HG02678 (cell line): ENCODE results near the gene SPSB3.

Experiments used
- ATAC-seq: cut with Tn5 transposase; IDR thresholded peaks from one replicate; pipeline ENCODE4 v1.9.1; 2021; ENCODE audit warnings: mild to moderate bottlenecking, moderate library complexity; ENCODE audit not compliant: unreplicated experiment

SPSB3 gene

DNA sequence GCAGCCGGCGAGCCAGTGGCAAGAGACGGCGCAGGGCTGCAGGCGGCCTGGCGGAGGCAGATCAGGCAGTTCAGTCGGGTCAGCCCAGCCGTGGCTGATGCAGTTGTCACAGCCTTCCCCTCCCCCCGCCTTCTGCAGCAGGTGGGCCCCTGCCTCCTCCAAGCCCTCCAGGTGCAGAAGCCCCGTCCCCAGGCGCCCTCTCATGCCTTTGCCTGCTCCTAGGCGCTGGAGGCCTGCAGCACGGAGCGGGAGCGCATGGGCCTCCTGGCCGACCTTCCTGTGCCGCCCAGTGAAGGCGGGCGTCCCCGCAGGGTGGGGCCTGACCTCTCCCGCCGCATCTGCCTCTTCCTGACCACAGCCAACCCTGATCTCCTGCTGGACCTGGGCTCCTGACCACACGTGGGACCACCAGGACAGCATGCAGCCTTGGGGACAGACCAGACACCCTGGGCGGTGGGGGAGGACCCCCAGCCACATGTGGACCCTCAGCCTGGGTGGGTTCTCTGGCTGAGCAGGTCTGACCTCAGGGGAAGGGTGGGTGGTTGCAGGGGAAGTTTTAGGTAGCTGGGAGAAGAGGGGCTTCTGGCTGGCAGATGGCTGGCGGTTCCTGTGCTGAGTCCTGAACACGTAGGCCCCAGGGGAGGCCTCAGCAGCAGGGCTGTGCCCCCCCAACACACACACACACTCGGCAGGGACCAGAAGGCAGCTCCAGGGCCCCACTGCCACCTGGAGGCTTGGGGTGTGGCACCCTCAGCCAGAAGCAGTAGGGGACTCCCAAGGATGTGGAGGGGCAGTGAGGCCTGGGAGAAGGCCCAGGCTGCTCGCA, 6.3 kb downstream of the SPSB3 start:
- no peak for ATAC-seq

DNA sequence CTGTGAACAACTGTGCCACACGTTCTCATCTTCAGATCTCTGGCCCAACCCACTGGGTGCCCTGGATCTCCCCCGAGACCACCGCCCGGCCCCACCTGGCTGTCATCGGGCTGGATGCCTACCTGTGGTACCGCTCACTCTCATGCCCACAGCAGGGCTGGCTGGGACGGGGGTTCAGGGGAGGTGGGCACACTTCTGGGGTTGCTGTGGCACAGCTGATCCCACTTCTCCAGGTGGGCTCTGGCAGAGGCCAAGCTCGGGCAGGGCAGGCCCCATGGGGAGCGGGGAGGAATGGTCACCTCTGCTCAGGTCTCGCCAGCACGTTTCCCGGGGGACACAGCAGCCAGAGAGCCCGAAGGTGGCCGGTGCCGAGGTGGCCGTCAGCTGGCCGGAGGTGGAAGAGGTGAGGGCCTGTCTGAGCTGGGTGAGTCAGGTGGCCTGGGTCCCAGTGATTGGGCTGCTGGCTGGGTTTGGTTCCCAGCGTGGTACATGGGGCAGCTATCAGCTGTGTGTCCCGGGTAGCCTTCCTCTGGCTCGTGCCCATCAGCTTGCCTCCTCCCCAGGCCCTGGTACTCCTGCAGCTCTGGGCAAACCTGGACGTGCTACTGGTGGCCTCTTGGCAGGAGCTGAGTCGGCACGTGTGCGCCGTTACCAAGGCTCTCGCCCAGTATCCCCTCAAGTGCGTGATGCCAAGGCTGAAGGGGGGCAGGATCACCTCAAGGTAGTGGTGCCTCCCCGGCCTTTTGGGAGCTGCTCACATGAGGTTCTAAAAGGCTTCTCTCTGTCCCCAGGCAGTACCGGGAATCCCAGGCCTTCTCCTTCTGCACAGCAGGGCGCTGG, 7.1 kb downstream of the SPSB3 start:
- ATAC-seq: no peak

DNA sequence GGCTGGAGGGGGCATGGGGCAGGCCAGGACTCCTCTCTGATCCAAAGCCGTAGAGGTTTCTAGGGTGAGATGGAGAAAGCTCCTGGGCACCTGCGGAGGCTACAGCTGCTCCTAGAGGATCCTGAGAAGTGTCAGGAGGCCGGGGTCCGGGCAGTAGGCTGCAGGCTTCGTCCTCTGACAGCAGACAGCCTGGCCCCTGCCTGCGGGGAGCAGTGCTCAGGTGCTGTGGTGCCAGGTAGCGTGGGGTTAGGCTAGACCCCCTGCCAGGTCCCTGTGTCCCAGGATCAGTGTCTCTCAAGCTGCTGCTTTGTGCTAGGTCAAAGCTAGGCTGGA, 8.0 kb downstream of the SPSB3 start:
- no peak for ATAC-seq

DNA sequence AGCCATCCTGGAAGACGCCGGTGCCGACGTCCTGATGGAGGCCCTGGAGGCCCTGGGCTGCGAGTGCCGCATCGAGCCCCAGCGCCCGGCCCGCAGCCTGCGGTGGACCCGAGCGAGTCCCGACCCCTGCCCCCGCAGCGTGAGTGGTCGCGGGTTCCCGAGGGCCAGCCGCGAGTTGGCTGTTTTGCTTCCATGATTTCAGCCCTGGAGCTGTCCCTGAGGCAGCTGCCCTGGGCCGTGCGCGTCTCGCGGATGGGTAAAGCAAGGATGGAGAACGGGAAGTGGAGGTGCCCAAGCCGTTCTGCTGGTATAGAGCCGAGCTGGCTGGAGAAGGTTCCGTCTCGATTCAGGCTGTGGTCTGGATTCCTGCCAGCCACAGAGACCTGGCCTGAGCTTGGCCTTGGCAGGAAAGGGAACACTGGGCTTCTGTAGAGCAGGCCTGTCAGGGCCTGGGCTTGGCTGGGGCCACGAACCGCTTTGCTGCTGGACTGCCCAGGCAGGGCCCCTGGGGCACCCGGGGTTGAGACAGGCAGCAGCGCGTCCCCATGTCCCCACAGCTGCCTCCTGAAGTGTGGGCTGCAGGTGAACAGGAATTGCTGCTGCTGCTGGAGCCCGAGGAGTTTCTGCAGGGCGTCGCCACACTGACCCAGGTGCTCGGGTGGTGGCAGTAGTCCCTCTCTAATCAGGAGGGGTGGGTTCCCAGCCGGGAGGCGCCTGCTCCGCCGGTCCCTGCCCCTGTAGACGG, 8.5 kb downstream of the SPSB3 start:
- ATAC-seq: no peak

DNA sequence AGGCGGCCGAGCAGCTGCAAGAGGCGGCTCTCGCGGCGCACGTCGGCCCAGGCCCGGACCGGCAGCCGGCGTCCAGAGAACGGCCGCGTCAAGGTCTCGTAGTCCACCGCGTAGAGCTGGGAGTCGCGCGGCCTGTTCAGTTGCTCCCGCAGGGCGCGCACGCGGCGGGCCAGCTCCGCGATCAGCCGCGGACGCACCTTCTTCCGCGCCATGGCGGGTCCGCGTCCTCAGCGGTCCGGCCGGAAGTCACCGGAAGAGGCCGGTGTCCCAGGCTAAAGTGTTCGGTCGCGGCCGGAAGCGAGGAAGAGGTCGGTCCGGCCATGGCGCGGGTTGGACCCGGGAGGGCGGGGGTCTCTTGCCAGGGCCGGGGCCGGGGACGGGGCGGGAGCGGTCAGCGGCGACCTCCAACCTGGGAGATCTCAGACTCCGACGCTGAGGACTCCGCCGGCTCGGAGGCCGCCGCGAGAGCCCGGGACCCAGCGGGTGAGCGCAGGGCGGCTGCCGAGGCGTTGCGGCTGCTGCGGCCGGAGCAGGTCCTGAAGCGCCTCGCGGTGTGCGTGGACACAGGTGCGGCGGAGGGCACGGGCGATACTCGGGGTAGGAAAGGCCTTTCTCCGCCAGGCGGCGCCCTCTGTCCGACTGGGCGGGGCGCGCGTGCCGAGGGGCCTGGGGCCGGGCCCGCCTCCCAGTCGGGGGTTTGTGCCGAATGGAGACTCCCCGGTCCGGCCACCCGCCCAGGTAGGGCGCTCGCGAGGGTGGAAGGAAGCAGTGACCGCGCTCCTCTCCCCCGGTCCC, 9.3 kb downstream of the SPSB3 start, which contains the start of gene MRPS34:
TSS of gene MRPS34 (minus strand) at position 227 of the 795 bp plus-strand sequence. CDS start at position 212, 15 bp downstream.
- peak; percentile 56 for ATAC-seq

DNA sequence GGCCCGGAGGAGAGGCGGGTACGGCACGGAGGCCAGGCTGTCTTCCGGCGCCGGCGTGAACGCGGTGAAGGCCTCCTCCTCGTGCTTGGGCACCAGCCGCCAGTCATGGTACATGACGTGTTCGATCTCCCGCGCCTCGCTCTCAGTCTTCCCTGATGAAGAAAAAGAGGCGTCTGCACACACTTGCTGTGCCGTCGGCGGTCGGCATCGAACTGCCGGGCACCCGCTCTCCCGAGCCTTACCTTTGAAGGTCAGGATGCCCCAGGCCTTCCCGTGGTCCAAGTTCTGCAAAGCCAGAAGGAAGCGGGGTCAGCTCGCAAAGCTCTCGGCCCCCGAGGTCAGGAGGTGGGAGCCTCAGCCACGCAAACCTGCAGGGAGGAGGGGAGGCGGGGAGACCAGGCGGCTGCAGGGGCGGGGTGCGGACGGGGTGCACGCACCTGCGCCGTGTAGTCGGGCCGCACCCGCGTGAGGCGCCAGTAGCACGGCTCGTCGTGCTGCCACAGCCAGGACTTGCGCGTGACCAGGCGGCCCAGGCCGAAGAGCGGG, 9.9 kb downstream of the SPSB3 start, which contains the start of gene EME2:
TSS of gene EME2 (plus strand) at position 449 of the 546 bp plus-strand sequence. CDS start 418 bp downstream, outside the sequence.
- peak; percentile 14 for ATAC-seq

DNA sequence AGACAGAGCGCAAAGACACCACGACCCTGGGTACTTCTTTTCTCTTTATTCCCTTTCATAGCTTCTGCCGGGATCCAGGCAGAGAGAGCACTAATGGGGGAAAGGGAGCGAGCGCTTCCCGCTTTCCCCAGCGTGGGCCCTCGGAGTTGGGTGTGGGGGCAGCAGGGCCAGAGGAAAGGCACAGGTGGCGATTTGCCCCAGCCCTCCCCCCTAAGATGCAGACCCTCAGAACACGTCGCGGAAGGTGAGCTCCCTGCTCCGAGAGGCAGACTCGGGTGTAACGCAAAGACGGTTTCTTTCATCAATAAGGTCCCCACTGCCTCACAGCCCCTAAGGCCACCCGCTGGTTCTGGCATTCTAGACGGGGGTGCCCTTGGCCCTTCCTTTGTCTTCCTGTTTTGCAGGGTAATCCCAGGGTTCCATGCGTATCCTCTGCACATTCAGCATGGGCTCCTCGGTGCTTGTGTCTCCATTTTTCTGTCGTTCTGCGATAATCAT, 10.5 kb downstream of the SPSB3 start:
- ATAC-seq: no peak

DNA sequence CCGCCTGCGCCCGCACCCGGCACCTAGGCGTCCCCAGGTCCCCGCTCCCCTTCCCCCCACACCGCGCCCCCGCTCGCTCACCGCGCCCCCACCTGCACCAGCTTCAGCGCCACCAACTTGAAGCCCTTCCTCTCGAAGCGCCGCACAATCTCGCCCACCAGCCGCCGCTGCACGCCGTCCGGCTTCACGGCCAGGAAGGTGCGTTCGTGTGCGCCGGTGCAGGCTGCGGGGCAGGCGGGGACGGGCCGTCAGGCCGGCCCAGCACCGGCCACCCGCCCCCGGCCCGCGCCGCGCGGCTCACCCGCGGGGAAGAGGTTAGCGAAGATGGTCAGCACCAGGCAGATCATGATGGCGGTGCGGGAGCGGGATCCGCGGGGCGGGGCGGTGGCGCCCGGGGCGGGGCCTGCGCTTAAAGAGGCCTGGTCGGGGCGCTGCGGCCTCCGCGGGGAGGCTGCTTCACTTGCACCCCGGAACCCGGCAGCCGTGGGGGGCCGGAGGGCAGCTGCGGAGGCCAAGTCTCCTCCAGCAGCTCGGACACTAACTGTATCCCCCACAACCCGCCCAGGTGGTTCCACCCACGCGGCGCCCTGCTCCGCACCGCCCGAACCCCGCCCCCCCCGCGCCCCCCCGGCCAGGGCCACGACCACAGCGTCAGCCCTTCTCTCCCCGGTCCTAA, 11.0 kb downstream of the SPSB3 start, which contains the start of gene NME3:
TSS of gene NME3 (minus strand) at position 356 of the 676 bp plus-strand sequence. CDS start at position 347, 9 bp downstream.
- ATAC-seq: no peak

DNA sequence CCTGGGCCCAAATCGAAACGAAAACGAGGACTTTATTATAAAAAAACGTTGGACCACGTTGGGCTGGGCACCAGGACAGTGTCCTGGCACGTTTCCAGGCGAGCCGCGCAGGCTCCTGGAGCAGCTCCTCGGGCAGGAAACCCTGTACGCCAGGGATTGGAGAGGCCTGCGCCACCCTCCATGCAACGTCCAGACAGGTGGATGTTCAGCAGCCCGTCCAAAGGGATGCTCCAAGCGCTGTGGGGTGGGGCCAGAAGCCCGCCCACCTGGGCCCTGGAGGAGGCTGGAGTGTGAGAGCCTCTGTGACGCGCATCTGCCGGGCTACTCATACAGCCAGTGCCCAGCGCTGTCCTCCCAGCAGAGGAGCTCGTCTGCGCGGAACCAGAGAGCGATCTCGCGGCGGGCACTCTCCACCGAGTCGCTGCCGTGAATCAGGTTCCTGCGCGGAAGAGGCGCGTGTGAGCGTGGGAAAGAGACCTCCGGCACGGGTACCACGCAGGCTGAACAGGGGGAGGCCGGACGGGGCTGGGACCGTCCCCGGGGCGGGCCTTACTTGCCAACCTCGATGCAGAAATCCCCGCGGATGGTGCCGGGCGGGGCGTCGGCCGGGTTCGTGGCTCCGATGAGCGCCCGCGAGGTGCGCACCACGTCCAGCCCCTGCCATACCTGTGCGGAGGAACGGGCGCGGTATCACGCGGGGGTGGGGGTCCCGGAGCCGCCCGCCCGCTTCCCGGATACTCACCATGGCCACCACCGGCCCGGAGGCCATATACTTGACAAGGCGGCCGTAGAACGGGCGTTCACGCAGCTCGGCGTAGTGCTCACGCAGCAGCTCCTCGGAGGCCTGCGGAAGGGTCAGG, 11.8 kb downstream of the SPSB3 start:
- ATAC-seq: no peak

DNA sequence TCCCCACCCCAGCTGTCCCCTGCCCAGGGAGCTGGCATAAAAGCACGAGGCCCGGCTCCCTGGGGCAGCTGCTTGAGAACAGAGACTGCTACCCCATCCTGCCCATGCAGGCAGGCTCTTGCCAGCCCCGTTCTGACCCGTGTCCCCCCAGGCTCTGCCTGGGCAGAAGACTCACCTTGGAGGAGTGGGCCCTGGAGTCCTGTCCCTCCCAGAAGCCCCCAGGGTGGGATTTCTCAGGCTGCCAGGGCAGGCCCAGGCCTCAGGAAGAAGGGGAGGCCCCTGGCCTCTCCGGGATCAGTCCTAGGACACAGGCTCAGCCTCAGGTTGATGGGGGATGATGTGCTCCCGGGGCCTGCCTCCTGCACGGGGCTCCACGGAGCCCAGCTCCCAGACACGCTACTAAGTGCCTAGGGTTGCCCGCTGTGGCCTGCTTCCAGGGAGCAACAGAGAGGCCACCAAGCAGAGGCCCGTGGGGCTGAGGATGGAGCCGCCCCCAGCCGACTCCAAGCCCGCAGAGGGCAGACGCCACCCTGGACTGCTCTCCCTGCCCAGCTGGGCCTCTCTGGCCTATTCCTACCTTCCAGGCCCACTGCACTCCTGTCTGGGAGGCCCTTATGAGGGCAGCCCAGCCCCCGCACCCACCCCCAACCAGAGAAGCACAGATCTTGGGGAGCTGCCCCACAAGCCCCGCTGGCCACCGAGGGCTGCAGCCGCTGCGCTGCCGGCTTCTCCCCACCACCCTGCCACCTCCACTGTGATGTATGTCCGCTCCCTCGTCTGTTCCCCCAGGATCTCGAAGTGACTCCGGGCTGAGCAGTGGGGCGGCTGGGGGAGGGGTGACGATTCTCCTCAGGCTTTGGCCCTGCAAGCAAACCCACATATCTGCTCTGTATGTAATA, 12.7 kb downstream of the SPSB3 start:
- ATAC-seq: no peak

DNA sequence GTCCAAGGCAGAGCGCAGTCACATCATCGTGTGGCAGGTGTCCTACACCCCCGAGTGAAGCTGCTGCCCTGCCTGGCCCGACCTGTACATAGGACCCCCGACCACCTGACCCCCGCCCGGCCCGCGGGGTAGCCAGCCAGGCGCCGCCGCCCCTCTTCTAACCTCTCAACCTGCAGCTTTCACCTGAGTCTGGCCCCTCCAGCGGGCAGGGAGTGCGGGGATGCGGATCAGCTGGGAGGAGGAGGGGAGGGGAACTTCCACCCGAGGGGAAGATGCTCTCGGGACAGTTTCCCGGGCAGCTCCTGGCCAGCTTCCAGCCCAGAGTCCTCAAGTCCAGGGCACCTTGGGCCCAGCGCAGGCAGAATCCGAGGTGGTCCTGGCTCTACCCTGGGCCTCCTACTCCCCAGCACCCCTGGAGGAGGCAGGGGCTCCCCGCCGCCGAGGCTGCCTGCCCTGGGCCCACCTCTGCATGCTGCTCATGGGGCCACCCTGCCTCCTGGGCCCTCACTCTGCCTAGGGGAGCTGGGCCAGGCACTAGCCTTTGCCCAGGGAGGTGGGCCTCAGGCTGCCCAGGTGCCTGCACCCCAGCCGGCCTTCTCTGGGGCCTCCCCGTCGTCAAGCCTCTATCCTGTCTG, 13.5 kb downstream of the SPSB3 start:
- ATAC-seq: no peak

DNA sequence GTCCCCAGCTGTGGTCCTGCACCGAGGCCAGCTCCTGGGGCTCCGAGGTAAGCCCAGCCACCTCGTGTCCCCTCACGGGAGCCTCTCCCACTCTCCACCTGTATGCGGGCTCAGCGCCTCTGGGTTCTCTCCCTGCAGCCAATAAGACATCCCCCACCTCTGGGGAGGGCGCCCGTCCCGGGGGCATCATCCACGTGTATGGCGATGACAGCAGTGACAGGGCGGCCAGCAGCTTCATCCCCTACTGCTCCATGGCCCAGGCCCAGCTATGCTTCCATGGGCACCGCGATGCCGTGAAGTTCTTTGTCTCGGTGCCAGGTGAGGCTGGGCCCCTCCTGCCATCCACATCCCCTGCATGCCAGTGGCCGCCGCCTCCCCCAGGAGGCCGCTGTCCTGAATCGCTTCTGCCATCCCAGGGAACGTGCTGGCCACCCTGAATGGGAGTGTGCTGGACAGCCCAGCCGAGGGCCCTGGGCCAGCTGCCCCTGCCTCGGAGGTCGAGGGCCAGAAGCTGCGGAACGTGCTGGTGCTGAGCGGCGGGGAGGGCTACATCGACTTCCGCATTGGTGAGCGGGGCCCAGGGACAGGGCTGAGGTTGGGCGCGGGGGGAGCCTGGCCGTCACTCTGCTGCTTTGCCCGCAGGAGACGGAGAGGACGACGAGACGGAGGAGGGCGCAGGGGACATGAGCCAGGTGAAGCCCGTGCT, 14.2 kb downstream of the SPSB3 start:
- no peak for ATAC-seq

DNA sequence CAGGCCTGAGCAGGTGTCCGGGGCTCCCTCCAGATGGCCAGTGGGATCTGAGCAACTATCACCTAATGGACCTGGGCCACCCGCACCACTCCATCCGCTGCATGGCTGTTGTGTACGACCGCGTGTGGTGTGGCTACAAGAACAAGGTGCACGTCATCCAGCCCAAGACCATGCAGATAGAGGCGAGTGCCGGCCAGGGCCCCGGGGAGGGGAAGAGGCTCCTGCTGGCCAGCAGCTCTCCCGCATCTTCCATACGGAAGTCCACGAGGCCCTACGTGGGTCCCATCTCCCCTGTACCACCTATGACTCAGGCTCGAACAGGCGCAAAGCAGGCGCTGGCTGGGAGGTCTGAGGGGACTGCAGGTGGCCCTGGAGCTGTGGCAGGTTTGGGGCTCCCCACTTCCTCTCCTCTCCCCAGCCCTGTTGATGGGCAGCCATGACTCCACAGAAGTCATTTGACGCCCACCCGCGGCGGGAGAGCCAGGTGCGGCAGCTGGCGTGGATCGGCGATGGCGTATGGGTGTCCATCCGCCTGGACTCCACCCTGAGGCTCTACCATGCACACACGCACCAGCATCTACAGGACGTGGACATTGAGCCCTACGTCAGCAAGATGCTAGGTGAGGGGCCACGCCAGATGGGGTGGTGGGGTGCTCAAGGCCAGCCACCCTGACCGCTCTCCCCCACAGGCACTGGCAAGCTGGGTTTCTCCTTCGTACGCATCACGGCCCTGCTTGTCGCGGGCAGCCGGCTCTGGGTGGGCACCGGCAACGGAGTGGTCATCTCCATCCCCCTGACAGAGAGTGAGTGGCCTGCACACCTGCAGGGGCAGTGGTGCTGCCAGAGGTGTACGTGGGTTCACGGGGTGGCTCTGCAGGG, 15.0 kb downstream of the SPSB3 start:
- ATAC-seq: no peak

DNA sequence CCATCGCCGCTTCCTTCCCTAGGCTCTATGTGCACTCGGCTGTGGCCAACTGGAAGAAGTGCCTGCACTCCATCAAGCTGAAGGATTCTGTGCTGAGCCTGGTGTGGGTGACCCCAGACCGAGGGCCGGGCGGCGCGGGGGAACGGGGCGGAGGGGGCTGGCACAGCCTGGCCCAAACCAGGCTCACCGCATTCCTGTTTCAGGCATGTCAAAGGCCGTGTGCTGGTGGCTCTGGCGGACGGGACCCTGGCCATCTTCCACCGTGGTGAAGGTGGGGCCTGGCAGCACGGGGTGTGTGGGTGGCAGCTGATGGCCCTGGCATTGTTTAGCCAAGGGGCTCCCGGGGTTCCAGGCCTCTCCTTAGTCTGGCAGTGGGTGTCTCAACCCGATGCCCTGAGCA, 15.7 kb downstream of the SPSB3 start:
- ATAC-seq: no peak

DNA sequence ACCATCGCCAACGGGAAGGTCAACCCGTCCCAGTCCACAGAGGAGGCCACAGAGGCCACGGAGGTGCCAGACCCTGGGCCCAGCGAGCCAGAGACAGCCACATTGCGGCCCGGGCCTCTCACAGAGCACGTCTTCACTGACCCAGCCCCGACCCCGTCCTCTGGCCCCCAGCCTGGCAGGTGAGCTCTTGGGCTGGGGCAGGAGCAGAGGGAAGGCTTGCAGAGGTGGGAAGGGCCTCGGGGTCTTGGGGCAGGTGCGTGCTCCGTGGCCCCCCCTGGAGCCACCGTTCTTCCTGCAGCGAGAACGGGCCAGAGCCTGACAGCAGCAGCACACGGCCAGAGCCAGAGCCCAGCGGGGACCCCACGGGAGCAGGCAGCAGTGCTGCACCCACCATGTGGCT, 16.1 kb downstream of the SPSB3 start:
- ATAC-seq: no peak
